Calu3 (cell line): ENCODE data around the gene SQSTM1. TPM values are rescaled to one million over a fixed set of nuclear protein-coding genes. Genes with fewer than 3 reads are reported as not detected.

Experiments used
- BruUV-seq: library from RNA; stranded (reverse); fragments of 400-500 nt; replicated peaks from 2 replicates; lab custom pipeline; 2021; lab: Mats Ljungman, UMichigan
- CTCF ChIA-PET: fragments of 300-600 bp; sonication (Branson Sonifier 250); formaldehyde crosslinking; loops from one replicate; lab custom pipeline; 2022; ENCODE audit warnings: antibody characterized with exemption; lab: Charles Lee
- DNase-seq: peaks from one replicate; pipeline ENCODE4 v3.0.0; 2022
- H3K27ac Mint-ChIP-seq: one replicate; pipeline ENCODE4 v1.8.0; 2022; ENCODE audit warnings: mixed read lengths; ENCODE audit not compliant: unreplicated experiment
- H3K27me3 Mint-ChIP-seq: one replicate; pipeline ENCODE4 v1.8.0; 2022; ENCODE audit warnings: mixed read lengths; ENCODE audit not compliant: unreplicated experiment
- H3K36me3 Mint-ChIP-seq: one replicate; pipeline ENCODE4 v1.8.0; 2022; ENCODE audit warnings: mild to moderate bottlenecking, moderate library complexity, mixed read lengths; ENCODE audit not compliant: insufficient read depth, unreplicated experiment
- H3K4me1 Mint-ChIP-seq: one replicate; pipeline ENCODE4 v1.8.0; 2022; ENCODE audit warnings: mild to moderate bottlenecking, low read depth, mixed read lengths; ENCODE audit not compliant: unreplicated experiment
- H3K4me3 Mint-ChIP-seq: one replicate; pipeline ENCODE4 v1.8.0; 2022; ENCODE audit warnings: mild to moderate bottlenecking, low read depth, moderate library complexity, mixed read lengths; ENCODE audit not compliant: unreplicated experiment
- H3K9me3 Mint-ChIP-seq: one replicate; pipeline ENCODE4 v1.8.0; 2022; ENCODE audit warnings: low read depth, mixed read lengths; ENCODE audit not compliant: unreplicated experiment
- CTCF ChIP-seq: fragments of 200-600 bp; IDR thresholded peaks from one replicate; pipeline ENCODE4 v1.8.0; 2022; ENCODE audit warnings: antibody characterized with exemption; ENCODE audit not compliant: unreplicated experiment
- intact Hi-C: fragments of 100-400 bp; cut with micrococcal nuclease; formaldehyde crosslinking; loops from one replicate; pipeline ENCODE4 v1.10.0; 2022; ENCODE audit not compliant: unreplicated experiment
- total RNA-seq: library from RNA; stranded (reverse); gene quantifications from 2 replicates; pipeline ENCODE4 v1.2.3, GENCODE V29; 2022

SQSTM1 gene
- total RNA-seq, 1 experiment from 2014 or later = 1,023 TPM

- intact Hi-C loops = loop anchor here (5.0 kb wide), 1 partner anchor 180 kb away; the partner anchor contains the start of gene HNRNPH1
- Mint-ChIP-seq H3K27ac (no peak overlapping the region), H3K36me3 (peaks cover 98% of the 10 kb centered on the region), H3K4me1 (peaks cover 26% of the 10 kb centered on the region), H3K9me3 (no peaks in the 10 kb centered on the region), H3K4me3 (peak overlapping the region; percentile 95), H3K27me3 (no peaks in the 10 kb centered on the region)
- DNase-seq = no peak
- no TSS peak for BruUV-seq
- TF ChIP-seq CTCF = no peak
- CTCF ChIA-PET = no interaction called here
Observed at GRCh38 chr5:179802207-179802883, 18.4 kb upstream of the SQSTM1 start.

GRCh38 chr5:179802950-179803562 is 17.6 kb upstream of the SQSTM1 start:
- H3K36me3 Mint-ChIP-seq = peaks cover 98% of the 10 kb centered on the region
- H3K27ac Mint-ChIP-seq = peak overlapping the region; percentile 93
- H3K9me3 Mint-ChIP-seq = no peaks in the 10 kb centered on the region
- BruUV-seq = no TSS peak
- DNase-seq = no peak
- H3K4me1 Mint-ChIP-seq = peaks cover 26% of the 10 kb centered on the region
- intact Hi-C loops = loop anchor here (5.0 kb wide), 1 partner anchor 181 kb away; the partner anchor contains the start of gene HNRNPH1
- peak overlapping the region; percentile 95 for H3K4me3 Mint-ChIP-seq
- no peaks in the 10 kb centered on the region for H3K27me3 Mint-ChIP-seq
- no peak for TF ChIP-seq CTCF
- CTCF ChIA-PET = no interaction called here

GRCh38 chr5:179803651-179804554 is 16.8 kb upstream of the SQSTM1 start:
- BruUV-seq = no TSS peak
- intact Hi-C loops = loop anchor here (2.0 to 5.0 kb wide), 2 partner anchors 17 to 182 kb away; partner anchors contain the start of genes HNRNPH1 and SQSTM1
- H3K27ac Mint-ChIP-seq = peak overlapping the region; percentile 93
- DNase-seq = no peak
- H3K9me3 Mint-ChIP-seq = no peaks in the 10 kb centered on the region
- CTCF ChIA-PET = no interaction called here
- H3K4me3 Mint-ChIP-seq = peak overlapping the region; percentile 95
- H3K36me3 Mint-ChIP-seq = peaks cover 95% of the 10 kb centered on the region
- TF ChIP-seq CTCF = no peak
- H3K27me3 Mint-ChIP-seq = no peaks in the 10 kb centered on the region
- H3K4me1 Mint-ChIP-seq = peaks cover 26% of the 10 kb centered on the region

- Mint-ChIP-seq H3K27me3 (no peaks in the 10 kb centered on the region), H3K27ac (peak overlapping the region; percentile 93), H3K4me1 (peaks cover 26% of the 10 kb centered on the region), H3K4me3 (peak overlapping the region; percentile 95), H3K9me3 (no peaks in the 10 kb centered on the region), H3K36me3 (peaks cover 88% of the 10 kb centered on the region)
- DNase-seq = no peak
- no TSS peak for BruUV-seq
- intact Hi-C loops = loop anchor here (2.0 to 5.0 kb wide), 2 partner anchors 16 to 182 kb away; partner anchors contain the start of genes HNRNPH1 and SQSTM1
- no peak for TF ChIP-seq CTCF
- CTCF ChIA-PET = no interaction called here
Observed at GRCh38 chr5:179804555-179804947, 16.2 kb upstream of the SQSTM1 start.
